Stimulated activated CD8-positive, alpha-beta memory T cell treated with anti-CD3 and anti-CD28 coated beads, Interleukin-7, amount 100 ng/mL, for 4 hours (primary cell): ENCODE measurements around the gene INO80.
"Not testable (repeated sequence)": the region's sequence is repeated elsewhere in the genome, so short reads cannot be mapped to it uniquely, and the experiment has no call there.

Source experiments
- DNase-seq, 2 donors: peaks; one replicate each; pipeline ENCODE4 v3.0.0-alpha.2; 2020; ENCODE audit warnings: low read depth in 2 of 2

The INO80 gene

DNA sequence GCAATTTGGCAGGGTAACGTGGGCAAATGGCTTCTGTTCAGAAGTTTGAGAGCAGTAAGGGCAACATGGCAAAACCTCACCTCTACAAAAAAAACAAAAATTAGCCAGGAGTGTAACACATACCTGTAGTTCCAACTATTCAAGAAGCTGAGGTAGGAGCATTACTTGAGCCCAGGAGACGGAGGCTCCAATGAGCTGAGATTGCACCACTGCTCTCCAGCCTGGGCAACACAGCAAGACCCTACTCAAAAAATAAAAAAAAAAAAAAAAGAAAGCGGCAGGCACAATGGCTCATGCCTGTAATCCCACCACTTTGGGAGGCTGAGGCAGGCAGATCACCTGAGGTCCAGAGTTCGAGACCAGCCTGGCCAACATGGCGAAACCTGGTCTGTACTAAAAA is 5.9 kb upstream of the INO80 start:
- DNase-seq = no peak

DNA sequence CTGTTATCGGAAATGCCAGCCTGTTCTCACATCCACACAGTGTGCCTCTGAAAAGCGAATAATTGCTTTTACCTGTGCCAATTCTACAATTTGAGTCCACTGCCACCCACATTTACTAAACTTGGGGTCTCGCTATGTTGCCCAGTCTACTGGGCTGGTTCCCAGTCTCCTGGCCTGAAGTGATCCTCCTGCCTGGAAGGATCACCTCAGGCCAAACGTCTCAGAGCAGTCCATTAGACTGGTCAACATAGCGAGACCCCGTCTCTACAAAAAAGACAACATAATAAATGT is 827 bp upstream of the INO80 start:
- no peak for DNase-seq

DNA sequence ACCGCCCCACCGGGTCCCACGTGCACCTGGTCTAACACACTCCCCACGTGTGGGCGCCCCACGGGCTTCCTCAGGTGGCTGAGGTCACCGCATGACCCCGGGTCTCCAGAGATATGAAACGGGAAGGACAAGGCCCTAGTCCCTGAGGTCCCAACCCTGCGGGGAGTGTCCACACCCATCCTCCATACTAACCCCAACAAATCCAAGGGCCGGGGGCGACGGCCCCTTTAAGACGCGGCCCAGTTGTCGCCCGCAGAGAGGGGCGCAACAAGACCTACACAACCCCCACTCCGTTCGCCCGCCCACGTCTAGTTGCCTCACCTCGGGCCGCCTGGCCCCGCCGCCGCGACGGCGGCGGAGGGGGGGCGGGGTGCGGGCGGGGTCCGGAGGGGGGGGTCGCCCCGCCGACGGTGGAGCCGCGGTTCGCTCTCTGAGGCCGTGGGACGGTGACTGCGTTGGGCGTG is 396 bp downstream of the INO80 start:
- peak; percentile 82 to 86 for DNase-seq

DNA sequence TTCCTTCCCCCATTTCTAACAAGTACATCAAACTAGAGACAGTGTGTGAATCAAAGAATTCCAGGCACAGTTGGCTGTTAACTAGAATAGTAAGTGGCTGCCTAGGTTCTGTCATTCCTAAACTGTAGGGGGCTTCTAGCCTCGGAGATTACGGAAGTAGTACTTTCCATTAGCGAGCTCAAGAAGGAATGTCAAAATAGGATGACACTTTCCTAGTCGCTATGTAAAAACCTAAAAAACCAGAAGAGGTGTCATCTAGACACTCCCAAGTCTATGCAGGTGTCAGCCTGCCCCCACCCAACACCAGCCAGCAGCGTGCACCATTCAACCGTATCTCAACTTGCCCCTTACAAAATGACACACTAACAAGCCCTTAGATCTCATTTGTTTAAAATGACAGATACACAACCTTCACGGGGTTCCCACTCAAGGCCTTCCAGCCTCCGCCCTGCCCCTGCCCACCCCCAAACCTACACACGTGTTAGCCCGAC is 874 bp downstream of the INO80 start:
- no peak for DNase-seq

DNA sequence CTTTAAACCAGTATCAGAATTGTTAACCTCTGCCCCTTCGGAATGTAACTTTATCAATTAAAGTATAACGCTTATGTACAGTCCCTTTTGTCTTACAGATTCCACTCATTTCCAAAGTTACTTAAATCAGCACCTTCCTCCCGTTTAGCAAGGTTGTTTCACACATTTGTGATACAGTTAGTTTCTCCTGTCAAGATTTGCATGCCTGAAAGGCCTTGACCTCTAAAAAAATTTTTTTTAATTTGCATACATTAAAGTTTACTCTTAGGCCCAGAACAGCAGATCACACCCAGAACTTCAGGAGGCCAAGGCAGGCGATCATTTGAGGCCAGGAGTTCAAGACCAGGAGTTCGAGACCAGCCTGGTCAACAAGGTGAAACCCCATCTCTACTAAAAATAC is 9.1 kb downstream of the INO80 start:
- DNase-seq = no peak

DNA sequence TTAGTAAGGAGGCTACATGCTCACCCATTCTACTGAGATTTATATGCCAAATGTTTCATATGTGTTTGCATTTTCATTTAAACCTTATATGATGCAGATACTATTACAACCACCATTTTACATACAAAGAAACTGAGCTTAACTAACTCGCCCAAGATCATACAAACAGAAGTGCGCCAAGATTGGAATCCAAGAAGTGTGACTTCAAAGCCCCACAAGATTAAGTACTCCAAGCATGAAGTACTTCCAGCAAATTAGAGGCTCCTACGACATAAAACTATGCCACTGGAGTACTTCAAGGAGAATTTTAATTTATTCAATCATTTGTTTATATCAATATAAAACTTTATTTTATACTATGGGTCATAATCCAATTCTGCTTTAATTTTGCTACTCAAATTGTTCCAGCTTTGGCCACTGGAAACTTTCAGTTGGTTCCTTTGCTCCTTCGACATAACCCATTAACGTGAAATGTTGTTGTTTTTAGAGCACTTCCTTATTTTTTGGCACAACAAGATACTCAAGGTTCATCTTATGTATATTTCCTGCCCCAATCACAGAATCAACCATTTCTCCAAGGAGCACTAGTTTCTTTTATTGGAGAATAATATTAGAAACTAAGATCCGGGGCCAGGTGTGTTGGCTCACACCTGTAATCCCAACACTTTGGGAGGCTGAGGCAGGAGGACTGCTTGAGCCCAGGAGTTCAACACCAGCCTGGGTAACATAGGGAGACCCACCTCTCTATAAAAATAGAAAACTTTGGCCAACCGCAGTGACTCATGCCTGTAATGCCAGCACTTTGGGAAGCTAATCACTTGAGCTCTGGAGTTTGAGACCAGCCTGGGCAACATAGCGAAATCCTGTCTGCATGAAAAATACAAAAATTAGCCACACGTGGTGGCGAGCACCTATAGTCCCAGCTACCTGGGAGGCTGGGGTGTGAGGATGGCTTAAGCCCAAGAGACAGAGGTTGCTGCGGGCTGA is 10.4 kb downstream of the INO80 start:
- DNase-seq = no peak

DNA sequence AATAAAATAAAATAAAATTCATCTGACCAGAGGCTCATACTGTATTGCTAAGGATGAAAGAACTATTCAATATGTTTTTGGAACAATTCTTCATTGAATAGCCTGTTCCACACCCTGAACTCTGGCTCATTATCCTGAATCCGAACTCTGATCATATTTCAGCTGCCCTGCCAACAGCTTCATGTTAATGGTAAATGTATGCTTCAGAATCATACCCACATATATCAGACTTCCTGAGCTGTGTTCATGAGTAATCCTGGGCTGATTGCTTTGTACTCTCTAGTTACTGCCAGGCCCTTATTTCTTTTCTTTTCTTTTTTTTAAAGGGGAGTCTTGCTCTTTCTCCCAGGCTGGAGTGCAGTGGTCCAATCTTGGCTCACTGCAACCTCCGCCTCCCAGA is 11.8 kb downstream of the INO80 start:
- DNase-seq = no peak

DNA sequence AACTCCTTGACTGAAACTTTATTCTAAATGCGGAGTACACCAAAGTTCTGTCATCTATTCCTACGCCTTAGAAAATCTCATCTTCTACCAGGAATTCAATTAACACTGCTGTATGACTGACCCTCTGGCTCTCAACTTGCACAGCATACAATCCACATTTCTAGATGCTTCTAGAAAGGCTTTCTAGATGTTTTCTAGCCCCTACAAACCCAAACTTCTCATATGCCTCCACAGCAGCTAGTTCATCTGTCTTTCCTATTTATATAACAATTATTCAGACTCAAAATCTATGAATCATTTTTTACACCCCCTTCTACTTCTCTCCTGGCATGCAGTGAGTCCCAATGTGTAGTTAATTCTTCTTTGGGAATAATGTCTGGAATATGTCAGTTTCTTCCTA is 13.2 kb downstream of the INO80 start:
- DNase-seq = no peak

DNA sequence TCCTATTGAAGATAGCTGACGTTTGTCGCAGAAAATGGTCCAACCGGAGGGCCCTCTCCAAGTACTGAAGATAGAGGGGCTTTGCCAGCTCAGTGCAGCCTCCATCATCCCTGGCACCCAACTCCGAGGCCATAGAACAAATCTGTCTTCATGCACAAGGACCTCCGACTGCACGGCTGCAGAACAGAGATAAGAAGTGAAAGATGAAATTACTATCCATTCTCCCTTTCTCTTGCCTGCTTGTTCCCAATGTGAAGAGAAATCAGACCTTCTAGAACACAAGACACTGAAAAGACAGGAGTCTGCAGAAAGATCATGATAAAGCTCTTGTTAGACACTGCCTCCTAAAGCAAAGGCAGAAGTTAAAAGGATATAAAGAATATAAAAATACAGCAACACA is 19.9 kb downstream of the INO80 start:
- no peak for DNase-seq

DNA sequence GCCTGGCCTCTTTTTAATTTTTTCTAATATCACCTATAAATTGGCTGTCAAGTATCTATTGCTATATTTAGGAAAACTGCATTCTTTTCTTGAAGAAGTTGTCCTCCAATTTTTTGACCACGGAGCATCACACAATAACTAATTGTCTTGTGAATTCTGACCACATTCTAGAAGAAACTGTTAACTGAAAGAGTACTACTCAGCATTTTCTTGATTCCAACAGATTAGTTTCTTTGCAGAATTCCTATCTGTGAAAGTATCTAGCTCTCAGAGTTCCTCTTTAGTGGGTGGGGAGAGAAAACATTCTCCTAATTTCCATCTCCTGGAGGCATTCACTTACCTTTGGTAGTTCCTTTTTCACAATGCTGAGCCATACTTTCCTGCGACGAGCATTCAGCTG is 31.1 kb downstream of the INO80 start:
- DNase-seq = no peak

DNA sequence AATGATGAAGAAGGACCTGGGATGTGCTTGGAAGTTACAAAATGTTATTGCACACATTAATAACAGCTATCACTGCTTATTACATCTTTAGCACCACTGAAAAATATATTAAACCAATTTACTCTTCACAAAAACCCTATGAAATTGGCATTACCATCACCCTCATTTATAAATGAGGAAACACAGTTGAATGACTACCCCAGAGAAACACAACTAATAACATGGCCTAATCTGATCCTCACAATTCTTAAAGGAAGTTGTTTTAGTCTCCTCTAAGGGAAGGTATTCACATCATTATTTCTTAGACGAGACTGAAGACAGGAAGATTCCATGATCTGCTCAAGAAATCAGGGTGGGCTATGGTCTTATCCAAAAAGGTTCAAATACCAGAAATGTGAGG is 35.9 kb downstream of the INO80 start:
- DNase-seq = no peak

DNA sequence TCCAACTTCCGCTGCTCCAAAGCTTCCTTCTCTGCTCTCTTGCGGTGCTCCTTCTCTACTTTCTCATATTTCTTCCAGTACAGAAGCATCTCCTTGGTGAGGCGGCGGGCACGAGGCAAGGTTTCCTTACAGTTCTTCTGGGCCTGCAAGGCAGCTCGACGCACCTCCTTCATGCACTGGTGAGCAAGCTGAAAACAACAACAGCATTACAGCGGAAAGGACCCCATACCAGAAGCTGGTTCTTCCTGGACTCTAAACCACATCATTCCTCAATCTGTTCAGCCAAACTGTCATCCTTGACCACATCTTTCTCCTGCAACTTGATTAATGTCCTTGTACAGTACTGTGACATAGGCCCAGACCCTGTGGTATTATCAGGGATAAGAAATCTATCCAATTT is 36.4 kb downstream of the INO80 start:
- DNase-seq = no peak

DNA sequence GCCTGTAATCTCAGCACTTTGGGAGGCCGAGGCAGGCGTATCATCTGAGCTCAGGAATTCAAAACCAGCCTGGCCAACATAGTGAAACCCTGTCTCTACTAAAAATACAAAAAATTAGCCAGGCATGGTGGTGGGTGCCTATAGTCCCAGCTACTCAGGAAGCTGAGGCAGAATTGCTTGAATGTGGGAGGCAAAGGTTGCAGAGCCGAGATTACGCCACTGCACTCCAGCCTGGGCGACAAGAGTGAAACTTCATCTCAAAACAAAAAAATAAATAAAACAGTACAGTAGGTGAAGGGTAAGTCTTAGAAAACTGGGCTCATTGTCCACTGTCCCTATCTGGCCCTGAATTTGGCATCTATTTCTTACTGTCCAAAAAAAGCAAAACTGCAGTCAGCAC is 37.2 kb downstream of the INO80 start:
- not testable (repeated sequence) for DNase-seq

DNA sequence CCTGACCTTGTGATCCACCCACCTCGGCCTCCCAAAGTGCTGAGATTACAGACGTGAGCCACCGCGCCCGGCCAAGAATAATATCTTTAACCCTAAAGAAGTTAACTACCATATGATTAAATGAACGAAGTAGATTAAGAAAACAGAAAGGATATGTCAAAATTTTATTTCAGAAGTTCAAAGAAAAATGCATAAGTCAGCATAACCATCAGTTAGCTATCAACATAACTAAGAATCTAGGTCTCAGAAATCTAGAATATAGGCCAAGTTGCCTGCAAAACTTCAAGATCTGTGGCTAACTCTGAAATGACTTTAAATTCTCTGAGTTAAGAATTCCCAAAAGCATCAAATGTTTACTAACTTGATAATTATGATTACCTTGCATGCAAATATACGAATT is 38.0 kb downstream of the INO80 start:
- no peak for DNase-seq

DNA sequence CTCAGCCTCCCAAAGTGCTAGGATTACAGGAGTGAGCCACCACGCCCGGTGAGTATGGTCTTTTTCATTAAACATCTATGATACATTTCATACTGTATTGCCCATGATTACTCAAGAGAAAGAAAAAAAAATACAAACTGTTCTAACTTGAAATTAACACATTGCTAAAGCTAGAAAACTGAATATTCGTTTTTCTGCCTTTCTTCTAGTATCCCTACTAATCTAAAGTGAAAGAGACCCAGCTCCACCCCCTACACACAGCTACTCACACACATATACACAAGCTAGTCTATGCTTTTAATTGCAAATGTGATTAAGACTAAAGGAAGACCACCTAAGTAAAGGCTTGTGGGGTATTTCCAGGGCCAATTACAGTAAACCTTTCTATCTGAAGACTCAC is 43.1 kb downstream of the INO80 start:
- DNase-seq = no peak

DNA sequence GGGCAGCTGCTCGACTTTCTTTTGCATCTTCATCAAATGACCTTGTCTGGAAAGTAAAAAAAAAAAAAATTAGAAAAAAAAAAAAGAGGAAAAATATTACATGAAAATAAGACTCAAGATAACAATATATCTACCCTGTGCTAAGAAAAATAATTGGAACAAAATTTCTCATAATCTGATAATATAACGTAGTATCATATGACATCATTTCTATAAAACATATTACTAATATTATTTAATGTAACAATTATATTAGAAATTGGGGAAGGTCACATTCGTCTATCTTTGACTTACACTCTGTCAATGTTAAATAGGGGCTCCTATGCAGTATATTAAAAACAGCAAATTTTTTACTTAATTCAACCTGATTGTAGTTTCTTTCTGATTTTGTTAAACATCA is 44.1 kb downstream of the INO80 start:
- DNase-seq = no peak

DNA sequence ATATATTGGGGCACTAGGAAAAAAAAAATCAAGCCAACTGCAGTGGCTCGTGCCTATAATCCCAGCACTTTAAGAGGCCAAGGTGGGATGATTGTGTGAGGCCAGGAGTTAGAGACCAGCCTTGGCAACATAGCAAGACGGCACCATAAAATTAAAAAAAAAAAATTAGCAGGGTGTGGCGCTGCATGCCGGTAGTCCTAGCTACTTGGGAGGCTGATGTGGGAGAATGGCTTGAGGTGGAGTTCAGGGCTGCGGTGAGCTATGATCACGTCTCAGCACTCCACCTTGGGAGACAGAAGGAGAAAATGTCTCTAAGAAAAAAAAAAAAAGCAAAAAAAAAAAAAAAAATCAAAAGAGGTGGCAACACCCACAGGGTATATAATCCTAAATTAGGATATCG is 49.6 kb downstream of the INO80 start:
- DNase-seq = no peak

DNA sequence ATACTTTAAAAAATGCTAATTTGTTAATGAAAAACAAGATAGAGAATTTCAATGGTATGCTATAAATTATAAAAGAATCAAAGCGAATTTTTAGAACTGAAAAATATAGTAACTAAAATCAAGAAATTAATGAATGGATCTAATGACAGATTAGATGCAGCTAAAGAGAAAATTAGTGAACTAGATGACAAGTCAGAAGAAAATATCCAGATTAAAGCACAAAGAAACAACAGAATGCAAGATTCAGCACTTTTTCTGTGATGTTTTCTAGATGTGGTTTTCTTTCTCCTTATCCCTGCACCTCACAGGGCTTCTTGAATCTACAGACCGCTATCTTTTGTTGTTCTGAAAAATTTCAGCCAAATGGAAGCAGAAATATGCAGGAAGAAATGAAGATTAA is 54.4 kb downstream of the INO80 start:
- DNase-seq = no peak

DNA sequence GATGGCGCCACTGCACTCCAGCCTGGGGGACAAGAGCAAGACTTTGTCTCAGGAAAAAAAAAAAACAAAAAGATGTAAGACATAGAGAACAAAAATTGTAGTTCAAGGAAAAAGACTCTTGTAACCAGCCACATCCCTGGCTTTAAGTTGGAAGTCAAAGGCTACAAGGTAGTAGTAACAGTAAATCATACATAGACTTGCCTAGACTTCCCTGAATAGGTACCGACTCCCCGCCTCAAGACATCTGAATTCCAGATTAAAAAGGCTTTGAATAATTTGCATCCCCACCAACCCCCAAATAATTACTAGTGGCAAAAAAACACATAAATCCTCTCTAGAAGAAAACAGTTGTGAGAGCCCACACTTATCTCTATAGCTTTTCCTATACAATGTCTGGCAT is 55.6 kb downstream of the INO80 start:
- no peak for DNase-seq

DNA sequence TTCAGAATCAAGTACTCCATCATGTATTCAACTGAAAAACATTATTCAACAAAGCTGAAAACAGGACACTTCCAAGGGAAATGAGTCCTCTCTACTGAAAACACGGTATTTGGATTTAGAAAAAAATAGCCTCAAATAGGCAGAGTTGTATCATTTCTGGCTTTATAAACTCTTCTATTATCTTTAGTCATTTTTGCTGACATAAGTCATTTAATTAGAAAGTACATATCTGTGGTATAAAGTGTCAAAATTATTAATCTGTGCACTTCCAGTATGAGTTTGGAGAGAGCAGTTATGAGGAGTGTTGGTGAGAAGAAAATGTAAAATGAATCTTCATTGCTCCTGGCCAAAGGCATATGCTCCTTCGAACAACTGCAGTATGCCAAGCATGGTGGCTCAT is 59.3 kb downstream of the INO80 start:
- DNase-seq = no peak

DNA sequence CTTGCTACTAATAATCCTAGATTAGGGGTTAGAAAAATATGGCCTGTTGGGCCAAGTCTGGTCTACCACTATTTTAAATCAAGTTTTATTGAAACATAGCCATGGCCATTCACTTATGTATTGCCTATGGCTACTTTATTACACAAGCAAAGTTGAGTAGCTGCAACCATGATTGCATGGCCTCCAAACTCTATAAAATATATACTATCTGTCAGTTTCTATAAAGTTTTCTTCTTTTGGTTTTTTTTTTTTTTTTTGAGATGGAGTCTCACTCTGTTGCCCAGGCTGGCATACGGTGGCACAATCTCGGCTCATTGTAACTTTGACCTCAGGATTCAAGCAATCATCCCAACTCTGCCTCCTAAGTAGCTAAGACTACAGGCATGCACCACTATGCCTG is 60.4 kb downstream of the INO80 start:
- no peak for DNase-seq

DNA sequence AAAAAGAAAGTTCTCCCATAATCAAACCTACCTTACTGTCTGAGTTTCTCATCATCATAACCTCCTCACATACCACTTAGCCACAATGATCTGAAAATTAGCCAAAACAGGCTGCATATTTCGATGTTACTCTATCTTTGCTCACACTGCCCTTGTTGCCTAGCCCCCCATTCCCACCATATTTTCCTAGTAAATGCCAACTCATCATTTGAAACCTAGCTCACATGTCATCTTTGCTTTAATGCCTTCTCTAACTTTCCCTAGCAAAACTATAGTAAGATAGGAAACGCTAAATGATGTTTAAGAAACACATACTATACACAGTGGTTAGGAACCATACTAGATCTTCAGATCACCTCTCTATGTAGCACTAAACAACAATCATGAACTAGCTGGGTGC is 64.9 kb downstream of the INO80 start:
- DNase-seq = no peak

DNA sequence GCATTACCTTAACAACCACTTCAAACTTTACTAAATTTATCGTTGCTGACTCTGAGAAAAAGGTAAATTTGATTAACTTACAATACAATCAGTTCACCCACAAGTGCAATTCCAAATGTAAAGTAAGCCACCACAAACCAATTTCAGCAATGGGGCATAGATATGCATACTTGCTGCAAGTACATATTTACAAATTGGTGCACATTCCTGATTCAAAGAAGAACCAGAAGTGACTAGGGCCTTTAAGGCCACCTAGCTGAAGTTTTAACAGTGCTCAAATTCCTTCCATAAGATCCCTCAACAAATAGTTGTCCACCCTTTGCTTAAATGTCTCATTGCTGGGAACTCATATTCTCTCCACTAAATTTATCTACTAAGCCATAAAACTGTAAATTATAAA is 67.2 kb downstream of the INO80 start:
- DNase-seq = no peak

DNA sequence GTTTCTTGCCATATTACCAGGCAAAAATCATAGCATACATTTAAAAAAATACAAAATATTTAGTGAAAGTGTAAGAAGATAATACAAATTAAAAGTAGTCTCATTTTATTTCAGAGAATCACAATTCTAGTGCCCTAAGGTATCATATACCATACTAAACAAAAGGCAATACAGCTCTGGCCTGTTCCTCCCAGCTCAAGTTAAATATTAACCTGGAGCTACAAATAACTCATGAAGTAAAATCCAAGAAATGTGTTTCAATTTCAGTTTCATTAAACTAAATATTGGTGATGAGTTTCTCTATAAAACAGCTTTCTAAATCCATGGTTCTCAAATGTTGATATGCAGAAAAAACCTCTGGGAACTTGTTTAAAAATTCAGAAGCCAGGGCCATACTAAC is 67.7 kb downstream of the INO80 start:
- DNase-seq = no peak
